Tibial nerve (tissue), 4 donors: ENCODE data around the gene MPPED1.

Experiments
- EP300 ChIP-seq, 2 donors: sonication (generic); formaldehyde crosslinking; IDR thresholded peaks; one replicate each; pipeline ENCODE4 v1.6.1; 2017; ENCODE audit warnings: antibody characterized with exemption in 2 of 2, mild to moderate bottlenecking in 1 of 2
- TF ChIP-seq, protein P1 (sequence below), 5 experiments: fragments of 200-600 bp in 3 of 5; fragments of 450-650 bp in 2 of 5; sonication (generic) in 3 of 5; IDR thresholded peaks; one replicate each; pipeline ENCODE4 v1.5.1; 2016 to 2019; ENCODE audit warnings: antibody characterized with exemption in 5 of 5, mild to moderate bottlenecking in 3 of 5, moderate library complexity in 2 of 5

DNA sequence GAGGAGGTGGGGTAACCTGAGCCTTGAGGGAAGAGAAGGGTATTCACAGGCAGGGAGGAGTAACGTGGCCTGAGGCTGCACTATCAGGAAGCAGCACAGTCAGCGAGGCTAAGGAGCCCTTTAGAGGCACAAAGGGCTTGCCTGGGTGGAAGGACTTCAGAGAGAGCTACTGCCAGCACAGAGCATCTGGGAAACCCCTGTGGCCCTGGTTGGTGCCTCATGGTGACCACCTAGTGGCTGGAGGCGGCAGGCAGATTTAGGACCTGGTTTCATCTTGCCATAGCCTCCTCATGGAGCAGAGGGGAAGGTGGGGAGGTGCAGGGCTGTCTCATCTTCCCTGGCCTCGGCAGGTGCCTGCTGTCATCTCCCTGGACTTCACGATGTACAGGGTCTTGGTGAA lies 64.5 kb downstream of the MPPED1 start:
- TF ChIP-seq, protein P1, sequence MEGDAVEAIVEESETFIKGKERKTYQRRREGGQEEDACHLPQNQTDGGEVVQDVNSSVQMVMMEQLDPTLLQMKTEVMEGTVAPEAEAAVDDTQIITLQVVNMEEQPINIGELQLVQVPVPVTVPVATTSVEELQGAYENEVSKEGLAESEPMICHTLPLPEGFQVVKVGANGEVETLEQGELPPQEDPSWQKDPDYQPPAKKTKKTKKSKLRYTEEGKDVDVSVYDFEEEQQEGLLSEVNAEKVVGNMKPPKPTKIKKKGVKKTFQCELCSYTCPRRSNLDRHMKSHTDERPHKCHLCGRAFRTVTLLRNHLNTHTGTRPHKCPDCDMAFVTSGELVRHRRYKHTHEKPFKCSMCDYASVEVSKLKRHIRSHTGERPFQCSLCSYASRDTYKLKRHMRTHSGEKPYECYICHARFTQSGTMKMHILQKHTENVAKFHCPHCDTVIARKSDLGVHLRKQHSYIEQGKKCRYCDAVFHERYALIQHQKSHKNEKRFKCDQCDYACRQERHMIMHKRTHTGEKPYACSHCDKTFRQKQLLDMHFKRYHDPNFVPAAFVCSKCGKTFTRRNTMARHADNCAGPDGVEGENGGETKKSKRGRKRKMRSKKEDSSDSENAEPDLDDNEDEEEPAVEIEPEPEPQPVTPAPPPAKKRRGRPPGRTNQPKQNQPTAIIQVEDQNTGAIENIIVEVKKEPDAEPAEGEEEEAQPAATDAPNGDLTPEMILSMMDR (IDR thresholded peaks at IDR 0.05): no peak
- no peak for TF ChIP-seq EP300 (IDR thresholded peaks at IDR 0.05)
